Mucosa of stomach (tissue), 1 donor: ENCODE results near the gene PDIA2.
"Not testable (repeated sequence)": the region's sequence is repeated elsewhere in the genome, so short reads cannot be mapped to it uniquely, and the experiment has no call there.

Source experiments
- H3K27me3 ChIP-seq: one replicate; pipeline ENCODE4 v1.7.0; 2013; ENCODE audit warnings: mild to moderate bottlenecking, low read length; ENCODE audit not compliant: control insufficient read depth, insufficient read depth
- H3K36me3 ChIP-seq: one replicate; pipeline ENCODE4 v1.7.0; 2013; ENCODE audit warnings: low read length; ENCODE audit not compliant: control insufficient read depth, insufficient read depth
- H3K4me1 ChIP-seq: one replicate; pipeline ENCODE4 v1.7.0; 2013; ENCODE audit warnings: mild to moderate bottlenecking, low read length; ENCODE audit not compliant: control insufficient read depth, insufficient read depth
- H3K4me3 ChIP-seq: one replicate; pipeline ENCODE4 v1.7.0; 2013; ENCODE audit warnings: low read length
- H3K9ac ChIP-seq: one replicate; pipeline ENCODE4 v1.7.0; 2013; ENCODE audit warnings: mild to moderate bottlenecking, low read length, moderate library complexity
- H3K9me3 ChIP-seq: one replicate; pipeline ENCODE4 v1.7.0; 2013; ENCODE audit warnings: mild to moderate bottlenecking, low read length, moderate library complexity; ENCODE audit not compliant: control insufficient read depth
- donor health status: Pancreatic carcinoma.

The PDIA2 gene

GRCh38 chr16:254461-254860 lies 28.5 kb upstream of the PDIA2 start:
- no peak overlapping the region for H3K9ac ChIP-seq
- H3K4me3 ChIP-seq = no peak overlapping the region
- no peaks in the 10 kb centered on the region for H3K9me3 ChIP-seq
- no peaks in the 10 kb centered on the region for H3K36me3 ChIP-seq
- H3K4me1 ChIP-seq = peaks cover 28% of the 10 kb centered on the region
- H3K27me3 ChIP-seq = no peaks in the 10 kb centered on the region

- Histone ChIP-seq H3K9ac (no peak overlapping the region), H3K27me3 (no peaks in the 10 kb centered on the region), H3K4me1 (peaks cover 24% of the 10 kb centered on the region), H3K36me3 (no peaks in the 10 kb centered on the region), H3K9me3 (no peaks in the 10 kb centered on the region), H3K4me3 (no peak overlapping the region)
These were observed 27.8 kb upstream of the PDIA2 start for GRCh38 chr16:255183-255582.

GRCh38 chr16:258091-258490 lies 24.9 kb upstream of the PDIA2 start:
- H3K9ac ChIP-seq, H3K36me3 ChIP-seq, H3K27me3 ChIP-seq, H3K9me3 ChIP-seq, H3K4me1 ChIP-seq, H3K4me3 ChIP-seq: not testable (repeated sequence)

- Histone ChIP-seq H3K4me1 (peaks cover under 1% of the 10 kb centered on the region), H3K9ac (no peak overlapping the region), H3K27me3 (no peaks in the 10 kb centered on the region), H3K36me3 (no peaks in the 10 kb centered on the region), H3K4me3 (no peak overlapping the region), H3K9me3 (no peaks in the 10 kb centered on the region)
These were observed 23.7 kb upstream of the PDIA2 start for GRCh38 chr16:259226-259625.

- H3K4me1 ChIP-seq = no peaks in the 10 kb centered on the region
- H3K27me3 ChIP-seq = no peaks in the 10 kb centered on the region
- H3K4me3 ChIP-seq = no peak overlapping the region
- no peaks in the 10 kb centered on the region for H3K9me3 ChIP-seq
- no peaks in the 10 kb centered on the region for H3K36me3 ChIP-seq
- no peak overlapping the region for H3K9ac ChIP-seq
These were observed 23.1 kb upstream of the PDIA2 start for GRCh38 chr16:259814-260253.

- H3K27me3 ChIP-seq = no peaks in the 10 kb centered on the region
- no peaks in the 10 kb centered on the region for H3K36me3 ChIP-seq
- H3K9ac ChIP-seq = no peak overlapping the region
- no peak overlapping the region for H3K4me3 ChIP-seq
- no peaks in the 10 kb centered on the region for H3K9me3 ChIP-seq
- no peaks in the 10 kb centered on the region for H3K4me1 ChIP-seq
These were observed 22.6 kb upstream of the PDIA2 start for GRCh38 chr16:260326-260725.

- Histone ChIP-seq H3K4me1 (no peaks in the 10 kb centered on the region), H3K4me3 (no peak overlapping the region), H3K9me3 (no peaks in the 10 kb centered on the region), H3K9ac (no peak overlapping the region), H3K27me3 (no peaks in the 10 kb centered on the region), H3K36me3 (no peaks in the 10 kb centered on the region)
These were observed 21.8 kb upstream of the PDIA2 start for GRCh38 chr16:261031-261691.

GRCh38 chr16:262121-262745 lies 20.7 kb upstream of the PDIA2 start:
- H3K4me1 ChIP-seq = no peaks in the 10 kb centered on the region
- no peaks in the 10 kb centered on the region for H3K36me3 ChIP-seq
- H3K4me3 ChIP-seq = no peak overlapping the region
- H3K9me3 ChIP-seq = no peaks in the 10 kb centered on the region
- no peak overlapping the region for H3K9ac ChIP-seq
- H3K27me3 ChIP-seq = no peaks in the 10 kb centered on the region

- Histone ChIP-seq H3K9me3 (no peaks in the 10 kb centered on the region), H3K27me3 (no peaks in the 10 kb centered on the region), H3K4me3 (no peak overlapping the region), H3K9ac (no peak overlapping the region), H3K36me3 (no peaks in the 10 kb centered on the region), H3K4me1 (no peaks in the 10 kb centered on the region)
These were observed 19.7 kb upstream of the PDIA2 start for GRCh38 chr16:263182-263774.

GRCh38 chr16:263944-264343 lies 19.0 kb upstream of the PDIA2 start:
- Histone ChIP-seq H3K4me3 (no peak overlapping the region), H3K9me3 (no peaks in the 10 kb centered on the region), H3K9ac (no peak overlapping the region), H3K4me1 (no peaks in the 10 kb centered on the region), H3K27me3 (no peaks in the 10 kb centered on the region), H3K36me3 (no peaks in the 10 kb centered on the region)

GRCh38 chr16:264440-264951 lies 18.5 kb upstream of the PDIA2 start:
- Histone ChIP-seq H3K27me3 (no peaks in the 10 kb centered on the region), H3K9me3 (no peaks in the 10 kb centered on the region), H3K9ac (no peak overlapping the region), H3K36me3 (no peaks in the 10 kb centered on the region), H3K4me3 (no peak overlapping the region), H3K4me1 (no peaks in the 10 kb centered on the region)

GRCh38 chr16:265002-265529 lies 17.9 kb upstream of the PDIA2 start:
- Histone ChIP-seq H3K4me3 (no peak overlapping the region), H3K27me3 (no peaks in the 10 kb centered on the region), H3K9ac (no peak overlapping the region), H3K9me3 (no peaks in the 10 kb centered on the region), H3K36me3 (no peaks in the 10 kb centered on the region), H3K4me1 (no peaks in the 10 kb centered on the region)
